NCI-H1436 (cell line): ENCODE results near the gene SYT13.
A peak's percentile ranks its signal among the peaks of the same experiment; 100 is the strongest.

Experiments used
- DNase-seq: peaks from one replicate; lab custom pipeline; 2025; lab: John Stamatoyannopoulos, UW

SYT13 gene

GRCh38 chr11:45305874-45306623 lies 19.9 kb upstream of the SYT13 start:
- DNase-seq, result no peak

GRCh38 chr11:45304992-45305335 lies 18.8 kb upstream of the SYT13 start:
- DNase-seq, result no peak

GRCh38 chr11:45304111-45304991 lies 18.2 kb upstream of the SYT13 start:
- DNase-seq, result no peak

- DNase-seq, result no peak
Measured at GRCh38 chr11:45303316-45303715, 17.2 kb upstream of the SYT13 start.

GRCh38 chr11:45301537-45302246 lies 15.6 kb upstream of the SYT13 start:
- DNase-seq, result no peak

- DNase-seq, result no peak
Measured at GRCh38 chr11:45300715-45301114, 14.6 kb upstream of the SYT13 start.

GRCh38 chr11:45298718-45299117 lies 12.6 kb upstream of the SYT13 start:
- DNase-seq, result peak; percentile 42

- no peak for DNase-seq
Measured at GRCh38 chr11:45296075-45296474, 9.9 kb upstream of the SYT13 start.

- DNase-seq, result no peak
Measured at GRCh38 chr11:45294499-45294898, 8.4 kb upstream of the SYT13 start.

GRCh38 chr11:45293566-45294192 lies 7.5 kb upstream of the SYT13 start:
- DNase-seq, result peak; percentile 83

GRCh38 chr11:45290586-45290985 lies 4.4 kb upstream of the SYT13 start:
- DNase-seq, result no peak

GRCh38 chr11:45289369-45289768 lies 3.2 kb upstream of the SYT13 start:
- no peak for DNase-seq

GRCh38 chr11:45288339-45288738 lies 2.2 kb upstream of the SYT13 start:
- peak; percentile 19 for DNase-seq

GRCh38 chr11:45287316-45287903 lies 1.3 kb upstream of the SYT13 start:
- DNase-seq, result no peak

- no peak for DNase-seq
Measured at GRCh38 chr11:45285250-45285828, 802 bp downstream of the SYT13 start.

- no peak for DNase-seq
Measured at GRCh38 chr11:45282081-45282480, 4.1 kb downstream of the SYT13 start.

- DNase-seq, result peak; percentile 73
Measured at GRCh38 chr11:45280449-45280848, 5.7 kb downstream of the SYT13 start.

- no peak for DNase-seq
Measured at GRCh38 chr11:45279645-45280044, 6.5 kb downstream of the SYT13 start.

GRCh38 chr11:45278714-45279113 lies 7.4 kb downstream of the SYT13 start:
- DNase-seq, result no peak

- DNase-seq, result no peak
Measured at GRCh38 chr11:45275828-45276227, 10.3 kb downstream of the SYT13 start.

GRCh38 chr11:45274206-45274605 lies 11.9 kb downstream of the SYT13 start:
- no peak for DNase-seq
